HS-27A (cell line): ENCODE data around the gene DLK1.

Experiments
- DNase-seq: peaks from one replicate; pipeline ENCODE4 v3.0.0-alpha.2; 2012; ENCODE audit warnings: low read depth, missing footprints

DLK1 gene

GRCh38 chr14:100714258-100714892, 12.3 kb upstream of the DLK1 start:
- no peak for DNase-seq

GRCh38 chr14:100715332-100715731, 11.4 kb upstream of the DLK1 start:
- no peak for DNase-seq

GRCh38 chr14:100715803-100716202, 10.9 kb upstream of the DLK1 start:
- DNase-seq, result no peak

- DNase-seq, result no peak
These were observed 9.3 kb upstream of the DLK1 start for GRCh38 chr14:100717386-100717785.

- no peak for DNase-seq
These were observed 6.6 kb upstream of the DLK1 start for GRCh38 chr14:100719976-100720520.

GRCh38 chr14:100721568-100721967, 5.1 kb upstream of the DLK1 start:
- no peak for DNase-seq

- no peak for DNase-seq
These were observed 4.3 kb upstream of the DLK1 start for GRCh38 chr14:100722367-100722766.

GRCh38 chr14:100723135-100723829, 3.4 kb upstream of the DLK1 start:
- DNase-seq, result no peak

- DNase-seq, result no peak
These were observed 2.8 kb upstream of the DLK1 start for GRCh38 chr14:100723830-100724437.

GRCh38 chr14:100724536-100724935, 2.2 kb upstream of the DLK1 start:
- DNase-seq, result no peak

- no peak for DNase-seq
These were observed 905 bp upstream of the DLK1 start for GRCh38 chr14:100725587-100726387.

GRCh38 chr14:100727086-100727872, 587 bp downstream of the DLK1 start:
- no peak for DNase-seq

GRCh38 chr14:100727873-100728240, 1.2 kb downstream of the DLK1 start:
- no peak for DNase-seq

- DNase-seq, result no peak
These were observed 2.3 kb downstream of the DLK1 start for GRCh38 chr14:100728962-100729361.

GRCh38 chr14:100729982-100730381, 3.3 kb downstream of the DLK1 start:
- no peak for DNase-seq

GRCh38 chr14:100730581-100730980, 3.9 kb downstream of the DLK1 start:
- DNase-seq, result no peak

- no peak for DNase-seq
These were observed 4.4 kb downstream of the DLK1 start for GRCh38 chr14:100731011-100731670.

- no peak for DNase-seq
These were observed 5.4 kb downstream of the DLK1 start for GRCh38 chr14:100731846-100732765.

GRCh38 chr14:100732766-100733100, 6.0 kb downstream of the DLK1 start:
- no peak for DNase-seq
